Activated naive CD8-positive, alpha-beta T cell treated with anti-CD3 and anti-CD28 coated beads, Interleukin-2, amount 50 U/mL, for 16 hours (primary cell): ENCODE measurements around the gene IL36RN.

Source experiments
- DNase-seq: peaks from one replicate; pipeline ENCODE4 v3.0.0-alpha.2; 2020; ENCODE audit warnings: low read depth, low spot score

Gene IL36RN

GRCh38 chr2:113050921-113051895 is 7.8 kb upstream of the IL36RN start:
- no peak for DNase-seq

GRCh38 chr2:113052396-113052917 is 6.5 kb upstream of the IL36RN start, which contains the start of gene IL36B:
IL36B (minus strand) TSS chr2:113052867.
- DNase-seq, result no peak

GRCh38 chr2:113053666-113054065 is 5.3 kb upstream of the IL36RN start:
- no peak for DNase-seq

- no peak for DNase-seq
Observed at GRCh38 chr2:113054066-113054465, 4.9 kb upstream of the IL36RN start.

GRCh38 chr2:113056521-113056920 is 2.5 kb upstream of the IL36RN start:
- DNase-seq, result no peak

- no peak for DNase-seq
Observed at GRCh38 chr2:113057117-113057516, 1.9 kb upstream of the IL36RN start.

- DNase-seq, result no peak
Observed at GRCh38 chr2:113058411-113058994, 495 bp upstream of the IL36RN start.

GRCh38 chr2:113060396-113060795 is 1.4 kb downstream of the IL36RN start:
- DNase-seq, result no peak

- DNase-seq, result no peak
Observed at GRCh38 chr2:113060796-113061195, 1.8 kb downstream of the IL36RN start.

- no peak for DNase-seq
Observed at GRCh38 chr2:113061241-113061640, 2.2 kb downstream of the IL36RN start.

- no peak for DNase-seq
Observed at GRCh38 chr2:113061896-113062770, 3.1 kb downstream of the IL36RN start.

- DNase-seq, result no peak
Observed at GRCh38 chr2:113064281-113064680, 5.3 kb downstream of the IL36RN start.

- DNase-seq, result no peak
Observed at GRCh38 chr2:113064898-113065297, 5.9 kb downstream of the IL36RN start.

GRCh38 chr2:113067681-113068080 is 8.7 kb downstream of the IL36RN start, which contains the start of gene IL1F10:
IL1F10 (plus strand) TSS chr2:113067970; CDS start chr2:113072739, 4,769 bp downstream.
- no peak for DNase-seq

GRCh38 chr2:113068249-113068648 is 9.3 kb downstream of the IL36RN start:
- no peak for DNase-seq

- DNase-seq, result no peak
Observed at GRCh38 chr2:113068706-113069485, 9.9 kb downstream of the IL36RN start.

GRCh38 chr2:113069676-113070605 is 10.9 kb downstream of the IL36RN start:
- DNase-seq, result no peak

GRCh38 chr2:113070606-113070975 is 11.6 kb downstream of the IL36RN start:
- DNase-seq, result no peak

GRCh38 chr2:113072584-113072983 is 13.6 kb downstream of the IL36RN start:
- DNase-seq, result no peak
